Skeletal muscle satellite cell (primary cell): ENCODE results near the gene GNAQ.

ENCODE experiments used
- H3K27me3 ChIP-seq: 2 replicates; pipeline ENCODE4 v1.7.0; 2013; ENCODE audit warnings: low read length; ENCODE audit not compliant: control insufficient read depth, insufficient read depth
- H3K36me3 ChIP-seq: 2 replicates; pipeline ENCODE4 v1.7.0; 2013; ENCODE audit warnings: mild to moderate bottlenecking, control low read depth, low read length; ENCODE audit not compliant: insufficient read depth
- H3K4me1 ChIP-seq: 2 replicates; pipeline ENCODE4 v1.7.0; 2013; ENCODE audit warnings: low read length; ENCODE audit not compliant: control insufficient read depth, insufficient read depth
- H3K4me2 ChIP-seq: 2 replicates; pipeline ENCODE4 v1.7.0; 2013; ENCODE audit warnings: mild to moderate bottlenecking, low read length
- H3K4me3 ChIP-seq: 2 replicates; pipeline ENCODE4 v1.7.0; 2013; ENCODE audit warnings: low read length
- H3K9ac ChIP-seq: 2 replicates; pipeline ENCODE4 v1.7.0; 2013; ENCODE audit warnings: mild to moderate bottlenecking, low read depth, low read length, moderate library complexity
- H3K9me3 ChIP-seq: replicated peaks from 2 replicates; pipeline ENCODE4 v1.7.0; 2013; ENCODE audit warnings: mild to moderate bottlenecking, control low read depth, low read length

Gene GNAQ

GRCh38 chr9:77832639-77833038 is 199.0 kb downstream of the GNAQ start:
- Histone ChIP-seq H3K4me3 (no peak overlapping the region), H3K4me2 (no peak overlapping the region), H3K9ac (no peak overlapping the region), H3K4me1 (peaks cover 23% of the 10 kb centered on the region), H3K9me3 (no peaks in the 10 kb centered on the region), H3K36me3 (no peaks in the 10 kb centered on the region), H3K27me3 (no peaks in the 10 kb centered on the region)

GRCh38 chr9:77831781-77832180 is 199.8 kb downstream of the GNAQ start:
- H3K36me3 ChIP-seq: no peaks in the 10 kb centered on the region
- H3K27me3 ChIP-seq: no peaks in the 10 kb centered on the region
- peaks cover 23% of the 10 kb centered on the region for H3K4me1 ChIP-seq
- H3K4me3 ChIP-seq: no peak overlapping the region
- H3K9me3 ChIP-seq: no peaks in the 10 kb centered on the region
- no peak overlapping the region for H3K9ac ChIP-seq
- no peak overlapping the region for H3K4me2 ChIP-seq

GRCh38 chr9:77830618-77831285 is 200.9 kb downstream of the GNAQ start:
- Histone ChIP-seq H3K9me3 (no peaks in the 10 kb centered on the region), H3K4me3 (no peak overlapping the region), H3K4me2 (no peak overlapping the region), H3K36me3 (no peaks in the 10 kb centered on the region), H3K4me1 (peaks cover 23% of the 10 kb centered on the region), H3K27me3 (no peaks in the 10 kb centered on the region), H3K9ac (no peak overlapping the region)

- Histone ChIP-seq H3K9me3 (no peaks in the 10 kb centered on the region), H3K27me3 (no peaks in the 10 kb centered on the region), H3K4me3 (no peak overlapping the region), H3K9ac (no peak overlapping the region), H3K36me3 (no peaks in the 10 kb centered on the region), H3K4me1 (peaks cover 12% of the 10 kb centered on the region), H3K4me2 (no peak overlapping the region)
Observed at GRCh38 chr9:77829420-77829819, 202.2 kb downstream of the GNAQ start.

GRCh38 chr9:77827104-77827784 is 204.4 kb downstream of the GNAQ start:
- Histone ChIP-seq H3K4me3 (no peak overlapping the region), H3K27me3 (no peaks in the 10 kb centered on the region), H3K9me3 (no peaks in the 10 kb centered on the region), H3K4me2 (no peak overlapping the region), H3K9ac (no peak overlapping the region), H3K4me1 (peaks cover 18% of the 10 kb centered on the region), H3K36me3 (no peaks in the 10 kb centered on the region)

GRCh38 chr9:77826621-77827020 is 205.0 kb downstream of the GNAQ start:
- no peak overlapping the region for H3K4me2 ChIP-seq
- H3K9ac ChIP-seq: no peak overlapping the region
- H3K36me3 ChIP-seq: no peaks in the 10 kb centered on the region
- H3K4me1 ChIP-seq: peaks cover 24% of the 10 kb centered on the region
- H3K4me3 ChIP-seq: no peak overlapping the region
- H3K9me3 ChIP-seq: no peaks in the 10 kb centered on the region
- H3K27me3 ChIP-seq: no peaks in the 10 kb centered on the region

GRCh38 chr9:77826116-77826515 is 205.5 kb downstream of the GNAQ start:
- no peaks in the 10 kb centered on the region for H3K9me3 ChIP-seq
- H3K4me3 ChIP-seq: no peak overlapping the region
- no peak overlapping the region for H3K9ac ChIP-seq
- H3K4me2 ChIP-seq: no peak overlapping the region
- no peaks in the 10 kb centered on the region for H3K27me3 ChIP-seq
- H3K36me3 ChIP-seq: no peaks in the 10 kb centered on the region
- H3K4me1 ChIP-seq: peaks cover 28% of the 10 kb centered on the region

- no peak overlapping the region for H3K4me2 ChIP-seq
- H3K9me3 ChIP-seq: no peaks in the 10 kb centered on the region
- no peak overlapping the region for H3K9ac ChIP-seq
- H3K4me1 ChIP-seq: peaks cover 28% of the 10 kb centered on the region
- no peak overlapping the region for H3K4me3 ChIP-seq
- H3K27me3 ChIP-seq: no peaks in the 10 kb centered on the region
- H3K36me3 ChIP-seq: no peaks in the 10 kb centered on the region
Observed at GRCh38 chr9:77825361-77825760, 206.2 kb downstream of the GNAQ start.

- H3K27me3 ChIP-seq: no peaks in the 10 kb centered on the region
- H3K9ac ChIP-seq: peak overlapping the region; percentile 71
- H3K4me1 ChIP-seq: peaks cover 50% of the 10 kb centered on the region
- no peaks in the 10 kb centered on the region for H3K9me3 ChIP-seq
- H3K4me2 ChIP-seq: peak overlapping the region; percentile 74
- H3K36me3 ChIP-seq: no peaks in the 10 kb centered on the region
- H3K4me3 ChIP-seq: peak overlapping the region; percentile 51
Observed at GRCh38 chr9:77820293-77820954, 211.2 kb downstream of the GNAQ start.

GRCh38 chr9:77819657-77820056 is 212.0 kb downstream of the GNAQ start:
- Histone ChIP-seq H3K36me3 (no peaks in the 10 kb centered on the region), H3K9ac (peak overlapping the region; percentile 71), H3K4me3 (no peak overlapping the region), H3K9me3 (no peaks in the 10 kb centered on the region), H3K27me3 (no peaks in the 10 kb centered on the region), H3K4me2 (peak overlapping the region; percentile 74), H3K4me1 (peaks cover 58% of the 10 kb centered on the region)

- Histone ChIP-seq H3K4me3 (no peak overlapping the region), H3K9ac (no peak overlapping the region), H3K4me2 (no peak overlapping the region), H3K27me3 (no peaks in the 10 kb centered on the region), H3K36me3 (no peaks in the 10 kb centered on the region), H3K4me1 (peaks cover 57% of the 10 kb centered on the region), H3K9me3 (no peaks in the 10 kb centered on the region)
Observed at GRCh38 chr9:77817590-77818311, 213.9 kb downstream of the GNAQ start.
